CD14-positive monocyte (primary cell): ENCODE measurements around the gene POLA1. TPM values are rescaled to one million over a fixed set of nuclear protein-coding genes. Genes with fewer than 3 reads are reported as not detected.

Experiments
- DNase-seq, 3 donors: peaks; one replicate each; pipeline ENCODE4 v3.0.0-alpha.2; 2011 to 2022
- H2AFZ ChIP-seq: 2 replicates; pipeline ENCODE4 v1.6.0; 2012; ENCODE audit warnings: mild to moderate bottlenecking, low read depth, low read length, inconsistent platforms; ENCODE audit not compliant: insufficient read depth, poor library complexity, severe bottlenecking
- H3K27ac ChIP-seq, 2 donors: 1 replicate in 1 of 2; 2 replicates in 1 of 2; pipeline ENCODE4 v1.5.1; 2012 to 2013; ENCODE audit warnings: low read length in 2 of 2, control low read depth in 1 of 2, inconsistent platforms in 1 of 2, low read depth in 1 of 2, mild to moderate bottlenecking in 1 of 2
- H3K27me3 ChIP-seq, 2 donors: one replicate each; pipeline versions ENCODE4 v1.6.0 to v1.6.1; 2011 to 2013; ENCODE audit warnings: low read length in 2 of 2; ENCODE audit not compliant: control insufficient read depth in 2 of 2, insufficient read depth in 2 of 2
- H3K36me3 ChIP-seq, 2 donors: replicated peaks in 1 of 2; 1 replicate in 1 of 2; 2 replicates in 1 of 2; pipeline versions ENCODE4 v1.5.1 to v1.6.1; 2012 to 2013; ENCODE audit warnings: low read length in 2 of 2, control low read depth in 1 of 2, inconsistent platforms in 1 of 2, mild to moderate bottlenecking in 1 of 2; ENCODE audit not compliant: insufficient read depth in 2 of 2, control insufficient read depth in 1 of 2
- H3K4me1 ChIP-seq, 2 donors: 1 replicate in 1 of 2; 2 replicates in 1 of 2; pipeline versions ENCODE4 v1.5.1 to v1.6.1; 2012 to 2013; ENCODE audit warnings: low read length in 2 of 2, control low read depth in 1 of 2, inconsistent platforms in 1 of 2, mild to moderate bottlenecking in 1 of 2, moderate library complexity in 1 of 2; ENCODE audit not compliant: insufficient read depth in 2 of 2, control insufficient read depth in 1 of 2
- H3K4me2 ChIP-seq: replicated peaks from 2 replicates; pipeline ENCODE3; 2012; ENCODE audit warnings: low read length, moderate library complexity, mild to moderate bottlenecking; ENCODE audit not compliant: poor library complexity, severe bottlenecking; ENCODE audit errors: extremely low read depth
- H3K4me3 ChIP-seq, 3 experiments: fragments of 200-600 bp in 1 of 3; sonication (generic) in 1 of 3; replicated peaks in 1 of 3; 1 replicate in 2 of 3; 2 replicates in 1 of 3; pipeline ENCODE4 v1.5.1; 2011 to 2013; ENCODE audit warnings: low read length in 3 of 3, mild to moderate bottlenecking in 3 of 3, control low read depth in 2 of 3, low read depth in 2 of 3, inconsistent platforms in 1 of 3, moderate library complexity in 1 of 3
- H3K79me2 ChIP-seq: 2 replicates; pipeline ENCODE4 v1.6.0; 2012; ENCODE audit warnings: mild to moderate bottlenecking, control low read depth, inconsistent platforms, low read length, moderate library complexity; ENCODE audit not compliant: insufficient read depth
- H3K9ac ChIP-seq: 2 replicates; pipeline ENCODE4 v1.6.0; 2017; ENCODE audit warnings: low read length, mild to moderate bottlenecking; ENCODE audit not compliant: insufficient read depth, poor library complexity, severe bottlenecking
- H3K9me3 ChIP-seq, 2 donors: replicated peaks in 1 of 2; 1 replicate in 1 of 2; 2 replicates in 1 of 2; pipeline versions ENCODE4 v1.5.1 to v1.6.1; 2012 to 2013; ENCODE audit warnings: low read length in 2 of 2, control low read depth in 1 of 2; ENCODE audit not compliant: control insufficient read depth in 1 of 2, insufficient read depth in 1 of 2
- H4K20me1 ChIP-seq: 2 replicates; pipeline ENCODE4 v1.6.0; 2012; ENCODE audit warnings: mild to moderate bottlenecking, low read length, control low read depth, moderate library complexity; ENCODE audit not compliant: insufficient read depth
- H3K27ac Mint-ChIP-seq, 7 donors: one replicate each; pipeline ENCODE4 v1.8.0; 2020; ENCODE audit warnings: mild to moderate bottlenecking in 7 of 7, mixed read lengths in 7 of 7, moderate library complexity in 6 of 7, inconsistent platforms in 2 of 7
- H3K27me3 Mint-ChIP-seq, 3 donors: one replicate each; pipeline ENCODE4 v1.8.0; 2021 to 2022; ENCODE audit warnings: low read depth in 3 of 3, mild to moderate bottlenecking in 3 of 3, mixed read lengths in 3 of 3, moderate library complexity in 3 of 3, inconsistent platforms in 1 of 3
- H3K36me3 Mint-ChIP-seq, 2 donors: one replicate each; pipeline ENCODE4 v1.8.0; 2020; ENCODE audit warnings: mixed read lengths in 2 of 2, inconsistent platforms in 1 of 2, mild to moderate bottlenecking in 1 of 2
- H3K4me1 Mint-ChIP-seq: one replicate; pipeline ENCODE4 v1.8.0; 2020; ENCODE audit warnings: mild to moderate bottlenecking, mixed read lengths
- H3K4me3 Mint-ChIP-seq, 2 donors: one replicate each; pipeline ENCODE4 v1.8.0; 2020; ENCODE audit warnings: mild to moderate bottlenecking in 2 of 2, mixed read lengths in 2 of 2, moderate library complexity in 1 of 2
- H3K9me3 Mint-ChIP-seq, 7 donors: one replicate each; pipeline ENCODE4 v1.8.0; 2020 to 2022; ENCODE audit warnings: mixed read lengths in 7 of 7, mild to moderate bottlenecking in 6 of 7, moderate library complexity in 6 of 7, inconsistent platforms in 2 of 7
- WGBS: methylation state at CpG from one replicate; pipeline ENCODE4 v1.1.5; 2013; ENCODE audit warnings: missing lambda C conversion rate; ENCODE audit not compliant: insufficient coverage; 5-methylcytosine and 5-hydroxymethylcytosine counted together
- intact Hi-C, 2 donors: fragments of 100-400 bp; cut with micrococcal nuclease; formaldehyde crosslinking; loops; one replicate each; pipeline versions ENCODE4 v1.15.0 to v1.15.1; 2023
- polyA plus RNA-seq, 3 donors: library from polyadenylated mRNA; depleted of rRNA in 1 of 3; unstranded in 2 of 3; stranded (reverse) in 1 of 3; fragments of 300-500 nt in 2 of 3; fragments of >200 nt in 1 of 3; fragmentation: Illumina TruSeq in 2 of 3; gene quantifications; 1 replicate in 2 of 3; 2 replicates in 1 of 3; pipeline ENCODE4 v1.2.3, GENCODE V29; 2012 to 2021
- TF ChIP-seq, protein P1 (sequence below): fragments of 200-600 bp; IDR thresholded peaks from one replicate; pipeline ENCODE4 v1.8.0; 2022; ENCODE audit warnings: antibody characterized with exemption, mild to moderate bottlenecking

Gene POLA1
- polyA plus RNA-seq, 3 donors: 1.2 to 1.4 (median 1.3) TPM

DNA sequence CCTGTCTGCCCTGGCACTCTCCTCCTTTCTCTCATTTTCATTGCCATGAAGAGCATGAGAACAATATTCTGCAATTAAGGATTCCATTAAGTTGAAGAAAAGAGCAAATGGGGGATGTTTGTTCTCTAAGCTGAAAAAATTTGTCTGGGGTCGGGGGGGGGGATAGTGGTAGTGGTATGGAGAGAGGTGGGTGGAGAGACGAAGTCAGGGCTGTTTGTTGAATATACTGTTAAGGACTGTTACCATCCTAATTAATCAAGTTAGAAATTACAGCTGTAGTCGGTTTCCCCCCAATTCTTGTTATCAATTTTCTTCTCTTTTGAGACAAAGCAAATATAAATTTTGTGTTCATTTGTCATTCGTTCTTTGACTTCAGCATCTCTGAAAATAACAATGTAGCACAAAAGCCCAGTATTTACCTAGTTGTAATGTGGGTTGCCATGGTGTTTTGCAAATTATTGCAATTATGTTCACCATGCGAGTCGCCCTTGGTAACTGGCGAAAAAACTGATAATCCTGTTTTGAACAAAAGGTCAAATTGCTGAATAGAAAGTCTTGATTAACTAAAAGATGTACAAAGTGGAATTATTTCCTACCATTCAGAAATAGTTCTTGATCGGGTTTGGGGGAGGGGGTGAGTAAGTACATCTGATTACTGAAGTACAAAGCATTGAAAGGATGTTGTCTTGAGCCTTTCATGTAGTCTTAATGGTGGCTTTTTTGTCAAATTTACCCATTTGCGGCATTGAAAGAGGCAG, 183.0 kb downstream of the POLA1 start:
- Histone ChIP-seq H3K9ac (no peak overlapping the region), H3K4me2 (no peak overlapping the region), H3K27me3 (no peaks in the 10 kb centered on the region), H3K9me3 (no peaks in the 10 kb centered on the region), H3K4me3 (no peak overlapping the region), H2AFZ (no peak overlapping the region), H3K79me2 (no peaks in the 10 kb centered on the region), H3K36me3 (no peaks in the 10 kb centered on the region), H3K4me1 (no peaks in the 10 kb centered on the region), H4K20me1 (no peaks in the 10 kb centered on the region), H3K27ac (no peak overlapping the region)
- peaks cover 4 to 10% of the 10 kb centered on the region in 2 donors for H3K36me3 Mint-ChIP-seq
- TF ChIP-seq, protein P1, sequence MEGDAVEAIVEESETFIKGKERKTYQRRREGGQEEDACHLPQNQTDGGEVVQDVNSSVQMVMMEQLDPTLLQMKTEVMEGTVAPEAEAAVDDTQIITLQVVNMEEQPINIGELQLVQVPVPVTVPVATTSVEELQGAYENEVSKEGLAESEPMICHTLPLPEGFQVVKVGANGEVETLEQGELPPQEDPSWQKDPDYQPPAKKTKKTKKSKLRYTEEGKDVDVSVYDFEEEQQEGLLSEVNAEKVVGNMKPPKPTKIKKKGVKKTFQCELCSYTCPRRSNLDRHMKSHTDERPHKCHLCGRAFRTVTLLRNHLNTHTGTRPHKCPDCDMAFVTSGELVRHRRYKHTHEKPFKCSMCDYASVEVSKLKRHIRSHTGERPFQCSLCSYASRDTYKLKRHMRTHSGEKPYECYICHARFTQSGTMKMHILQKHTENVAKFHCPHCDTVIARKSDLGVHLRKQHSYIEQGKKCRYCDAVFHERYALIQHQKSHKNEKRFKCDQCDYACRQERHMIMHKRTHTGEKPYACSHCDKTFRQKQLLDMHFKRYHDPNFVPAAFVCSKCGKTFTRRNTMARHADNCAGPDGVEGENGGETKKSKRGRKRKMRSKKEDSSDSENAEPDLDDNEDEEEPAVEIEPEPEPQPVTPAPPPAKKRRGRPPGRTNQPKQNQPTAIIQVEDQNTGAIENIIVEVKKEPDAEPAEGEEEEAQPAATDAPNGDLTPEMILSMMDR: no peak
- 100% methylated on average over 1 of the region's 9 CpGs for WGBS
- no peaks in the 10 kb centered on the region for H3K4me1 Mint-ChIP-seq
- no peak overlapping the region for H3K4me3 Mint-ChIP-seq
- no peak for DNase-seq
- H3K27me3 Mint-ChIP-seq: peaks cover 0 to 8% (median 0%) of the 10 kb centered on the region in 3 donors
- intact Hi-C loops: no loop called here
- H3K27ac Mint-ChIP-seq: no peak overlapping the region
- H3K9me3 Mint-ChIP-seq: no peaks in the 10 kb centered on the region

- Histone ChIP-seq H3K27ac (no peak overlapping the region), H3K9me3 (no peaks in the 10 kb centered on the region), H3K36me3 (no peaks in the 10 kb centered on the region), H3K4me1 (no peaks in the 10 kb centered on the region), H4K20me1 (no peaks in the 10 kb centered on the region), H2AFZ (no peak overlapping the region), H3K27me3 (no peaks in the 10 kb centered on the region), H3K9ac (no peak overlapping the region), H3K79me2 (no peaks in the 10 kb centered on the region), H3K4me3 (no peak overlapping the region), H3K4me2 (no peak overlapping the region)
- Mint-ChIP-seq H3K9me3 (no peaks in the 10 kb centered on the region), H3K27me3 (peaks cover 0 to 8% (median 0%) of the 10 kb centered on the region in 3 donors), H3K27ac (no peak overlapping the region), H3K36me3 (peaks cover 4 to 13% of the 10 kb centered on the region in 2 donors), H3K4me1 (no peaks in the 10 kb centered on the region), H3K4me3 (no peak overlapping the region)
- DNase-seq: no peak
- intact Hi-C loops: no loop called here
- 86% methylated on average over 1 of the region's 3 CpGs for WGBS
- TF ChIP-seq, protein P1: no peak
These were observed 183.6 kb downstream of the POLA1 start for GRCh38 chrX:24877288-24877664.
